RWPE2 (cell line): ENCODE data around the gene LRBA.

Experiments used
- ATAC-seq: fragments of 200-7000 bp; cut with Tn5 transposase; 3 replicates; pipeline ENCODE4 v1.9.1; 2021; ENCODE audit warnings: low read depth
- DNase-seq: peaks from one replicate; pipeline ENCODE4 v3.0.0-alpha.2; 2020; ENCODE audit warnings: low spot score
- H3K27ac ChIP-seq: fragments of 450-650 bp; 2 replicates; pipeline ENCODE4 v1.5.1; 2017; ENCODE audit warnings: mild to moderate bottlenecking; ENCODE audit not compliant: poor library complexity, severe bottlenecking
- H3K27me3 ChIP-seq: fragments of 250-450 bp; sonication (Bioruptor Pico); 2 replicates; pipeline ENCODE4 v1.5.1; 2021; ENCODE audit warnings: mild to moderate bottlenecking, moderate library complexity; ENCODE audit not compliant: insufficient read depth, poor library complexity, severe bottlenecking
- H3K36me3 ChIP-seq: fragments of 250-450 bp; sonication (Bioruptor Pico); 2 replicates; pipeline ENCODE4 v1.5.1; 2020; ENCODE audit warnings: low read depth, mild to moderate bottlenecking, moderate library complexity
- H3K4me1 ChIP-seq: fragments of 250-450 bp; sonication (Bioruptor Pico); 2 replicates; pipeline ENCODE4 v1.5.1; 2021; ENCODE audit warnings: mild to moderate bottlenecking, moderate library complexity; ENCODE audit not compliant: insufficient read depth, poor library complexity, severe bottlenecking
- H3K4me3 ChIP-seq: fragments of 250-450 bp; sonication (Bioruptor Pico); 2 replicates; pipeline ENCODE4 v1.5.1; 2021; ENCODE audit warnings: mild to moderate bottlenecking, moderate library complexity; ENCODE audit not compliant: severe bottlenecking
- H3K9me3 ChIP-seq: fragments of 250-450 bp; sonication (Bioruptor Pico); 2 replicates; pipeline ENCODE4 v1.5.1; 2021; ENCODE audit warnings: mild to moderate bottlenecking, moderate library complexity; ENCODE audit not compliant: severe bottlenecking
- TF ChIP-seq, protein P1 (sequence below): fragments of 450-650 bp; IDR thresholded peaks from one replicate; pipeline ENCODE4 v1.5.1; 2017; ENCODE audit warnings: mild to moderate bottlenecking, moderate library complexity; ENCODE audit not compliant: poor library complexity, severe bottlenecking

The LRBA gene

DNA sequence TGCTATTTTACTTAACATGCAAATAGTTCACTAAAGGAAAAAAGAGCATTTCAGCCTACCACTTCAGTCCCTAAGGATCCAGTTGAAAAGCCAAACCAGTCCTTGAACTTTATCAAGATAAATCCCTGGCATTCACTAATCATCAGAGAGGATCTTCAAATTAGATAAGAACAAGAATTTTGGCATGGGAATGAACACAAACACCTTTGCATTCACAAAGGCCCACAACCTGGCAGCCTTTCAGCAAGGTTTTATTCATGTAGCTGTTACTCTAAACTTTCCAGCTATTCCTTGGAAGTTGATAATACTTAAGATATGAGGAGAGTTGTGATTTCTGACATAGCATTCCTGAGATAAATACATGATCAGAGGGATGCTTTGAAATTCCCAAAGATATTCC lies 193.4 kb downstream of the LRBA start:
- H3K4me3 ChIP-seq = no peak overlapping the region

GRCh38 chr4:150820409-150820808 lies 194.7 kb downstream of the LRBA start:
- Histone ChIP-seq H3K27ac (no peak overlapping the region), H3K4me3 (no peak overlapping the region), H3K27me3 (no peaks in the 10 kb centered on the region), H3K9me3 (no peaks in the 10 kb centered on the region), H3K4me1 (no peaks in the 10 kb centered on the region), H3K36me3 (peaks cover 38% of the 10 kb centered on the region)
- TF ChIP-seq, protein P1, sequence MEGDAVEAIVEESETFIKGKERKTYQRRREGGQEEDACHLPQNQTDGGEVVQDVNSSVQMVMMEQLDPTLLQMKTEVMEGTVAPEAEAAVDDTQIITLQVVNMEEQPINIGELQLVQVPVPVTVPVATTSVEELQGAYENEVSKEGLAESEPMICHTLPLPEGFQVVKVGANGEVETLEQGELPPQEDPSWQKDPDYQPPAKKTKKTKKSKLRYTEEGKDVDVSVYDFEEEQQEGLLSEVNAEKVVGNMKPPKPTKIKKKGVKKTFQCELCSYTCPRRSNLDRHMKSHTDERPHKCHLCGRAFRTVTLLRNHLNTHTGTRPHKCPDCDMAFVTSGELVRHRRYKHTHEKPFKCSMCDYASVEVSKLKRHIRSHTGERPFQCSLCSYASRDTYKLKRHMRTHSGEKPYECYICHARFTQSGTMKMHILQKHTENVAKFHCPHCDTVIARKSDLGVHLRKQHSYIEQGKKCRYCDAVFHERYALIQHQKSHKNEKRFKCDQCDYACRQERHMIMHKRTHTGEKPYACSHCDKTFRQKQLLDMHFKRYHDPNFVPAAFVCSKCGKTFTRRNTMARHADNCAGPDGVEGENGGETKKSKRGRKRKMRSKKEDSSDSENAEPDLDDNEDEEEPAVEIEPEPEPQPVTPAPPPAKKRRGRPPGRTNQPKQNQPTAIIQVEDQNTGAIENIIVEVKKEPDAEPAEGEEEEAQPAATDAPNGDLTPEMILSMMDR = no peak
- ATAC-seq (no peak), DNase-seq (no peak)

More for the DNA sequence above, 193.4 kb downstream of the LRBA start:
- no peak for ATAC-seq
- no peak for DNase-seq
- Histone ChIP-seq H3K27me3 (no peaks in the 10 kb centered on the region), H3K9me3 (no peaks in the 10 kb centered on the region), H3K4me1 (no peaks in the 10 kb centered on the region), H3K36me3 (peaks cover 27% of the 10 kb centered on the region), H3K27ac (no peak overlapping the region)
- TF ChIP-seq, protein P1 = no peak

DNA sequence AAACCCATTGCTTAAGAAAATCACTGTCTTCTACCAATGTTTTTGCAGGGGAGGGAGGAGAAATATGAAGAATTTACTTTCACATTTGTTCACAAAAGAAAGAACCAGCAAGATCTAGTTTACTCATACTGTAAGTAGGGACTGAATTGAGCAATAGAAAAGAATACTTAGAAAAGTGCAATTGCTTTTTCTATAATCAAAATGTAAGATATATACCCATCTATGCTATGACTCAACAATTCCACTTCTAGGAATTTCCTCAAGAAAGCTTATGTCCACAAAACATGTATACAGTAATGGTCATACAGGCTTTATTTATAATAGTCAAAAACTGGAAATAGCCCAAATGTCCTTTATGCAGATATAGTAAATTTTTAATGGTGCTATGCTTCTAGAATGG lies 196.4 kb downstream of the LRBA start:
- no peak for DNase-seq
- Histone ChIP-seq H3K4me1 (no peaks in the 10 kb centered on the region), H3K36me3 (peaks cover 30% of the 10 kb centered on the region), H3K27me3 (no peaks in the 10 kb centered on the region), H3K9me3 (no peaks in the 10 kb centered on the region), H3K27ac (no peak overlapping the region), H3K4me3 (no peak overlapping the region)
- ATAC-seq = no peak; the same call in 2 of the 3 replicates
- TF ChIP-seq, protein P1 = no peak

DNA sequence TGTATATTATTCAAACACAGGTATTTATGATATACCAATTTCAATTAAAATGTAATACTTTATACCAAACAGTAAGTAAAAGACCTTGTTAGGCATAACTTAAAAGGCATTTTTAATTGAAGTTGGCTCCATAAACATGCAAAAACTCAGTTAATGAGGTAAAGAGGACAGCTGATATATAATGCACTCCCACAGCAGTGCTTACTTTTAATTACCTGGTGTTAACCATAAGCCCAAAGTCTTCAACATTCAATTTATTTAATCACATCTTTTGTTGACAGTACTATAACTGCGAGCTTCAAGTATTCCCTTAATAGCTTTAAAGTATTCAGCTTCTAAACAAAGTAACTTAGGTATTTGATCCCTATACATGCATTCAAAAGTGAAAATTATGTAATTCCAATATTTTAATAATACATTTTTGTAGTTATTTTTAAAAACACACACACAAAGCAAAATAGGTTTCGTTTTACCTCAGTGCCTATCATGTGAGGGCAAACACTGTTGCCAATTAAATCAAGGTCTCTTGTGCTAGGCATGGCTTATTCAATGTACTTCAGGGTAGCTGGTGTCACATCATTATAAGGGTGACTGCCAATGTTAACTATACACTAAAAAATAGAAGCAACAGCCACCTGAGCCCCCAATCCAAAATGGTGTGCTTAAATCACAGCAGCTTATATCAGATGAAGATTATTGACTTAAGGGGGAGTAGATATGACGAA lies 197.1 kb downstream of the LRBA start:
- Histone ChIP-seq H3K4me3 (no peak overlapping the region), H3K9me3 (no peaks in the 10 kb centered on the region), H3K4me1 (no peaks in the 10 kb centered on the region), H3K27me3 (no peaks in the 10 kb centered on the region), H3K27ac (no peak overlapping the region), H3K36me3 (peaks cover 26% of the 10 kb centered on the region)
- DNase-seq (no peak), ATAC-seq (no peak)
- TF ChIP-seq, protein P1 = no peak

DNA sequence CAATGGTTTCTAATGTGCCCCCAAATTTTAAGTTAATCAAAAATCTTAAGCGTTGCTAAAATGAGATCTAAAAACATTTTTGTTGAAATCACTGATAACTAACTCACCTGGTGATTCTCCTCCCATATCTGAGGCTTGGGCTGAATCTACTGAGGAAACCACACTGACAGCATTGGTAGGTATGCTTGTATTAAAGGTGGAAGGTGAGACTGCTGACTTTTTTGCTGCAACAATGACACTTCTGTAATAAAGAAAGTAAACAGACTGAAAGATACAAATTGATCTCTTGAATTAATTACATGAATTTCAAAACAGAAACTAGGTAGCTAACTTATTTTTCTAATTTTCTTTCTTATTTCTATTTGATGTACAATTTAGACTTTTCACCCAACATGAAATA lies 198.1 kb downstream of the LRBA start:
- Histone ChIP-seq H3K36me3 (peaks cover 26% of the 10 kb centered on the region), H3K4me1 (no peaks in the 10 kb centered on the region), H3K27ac (no peak overlapping the region), H3K9me3 (no peaks in the 10 kb centered on the region), H3K4me3 (no peak overlapping the region), H3K27me3 (no peaks in the 10 kb centered on the region)
- DNase-seq (no peak), ATAC-seq (no peak)
- TF ChIP-seq, protein P1 = no peak
